Smooth muscle cell of the brain vasculature (primary cell): Measurements from ENCODE around the gene CKAP4.

Source experiments
- DNase-seq: peaks from one replicate; pipeline ENCODE4 v3.0.0-alpha.2; 2012; ENCODE audit warnings: low read depth, low spot score

The CKAP4 gene

GRCh38 chr12:106197906-106198623 is 49.8 kb downstream of the CKAP4 start:
- no peak for DNase-seq

- DNase-seq = no peak
These were observed 52.2 kb downstream of the CKAP4 start for GRCh38 chr12:106195621-106196027.

- DNase-seq = no peak
These were observed 53.5 kb downstream of the CKAP4 start for GRCh38 chr12:106194351-106194750.

GRCh38 chr12:106193394-106194215 is 54.2 kb downstream of the CKAP4 start:
- DNase-seq = no peak

GRCh38 chr12:106192659-106193393 is 55.0 kb downstream of the CKAP4 start:
- DNase-seq = no peak

GRCh38 chr12:106190581-106190980 is 57.2 kb downstream of the CKAP4 start:
- DNase-seq = no peak

- no peak for DNase-seq
These were observed 58.5 kb downstream of the CKAP4 start for GRCh38 chr12:106189341-106189740.

- DNase-seq = no peak
These were observed 59.6 kb downstream of the CKAP4 start for GRCh38 chr12:106188256-106188655.
